Thyroid gland (tissue), 4 donors: ENCODE results near the gene NFASC. TPM values are rescaled to one million over a fixed set of nuclear protein-coding genes. Genes with fewer than 3 reads are reported as not detected.

Source experiments
- DNase-seq, 2 donors: peaks; one replicate each; pipeline ENCODE4 v3.0.0-alpha.2; 2019
- H3K27ac ChIP-seq, 3 donors: fragments of 200-600 bp; sonication (generic); 1 replicate in 2 of 3; 2 replicates in 1 of 3; pipeline ENCODE4 v1.5.1; 2016 to 2019; ENCODE audit warnings: mild to moderate bottlenecking in 1 of 3, moderate library complexity in 1 of 3
- H3K27me3 ChIP-seq: fragments of 200-600 bp; sonication (generic); one replicate; pipeline ENCODE4 v1.5.1; 2019
- H3K36me3 ChIP-seq, 2 donors: fragments of 200-600 bp; sonication (generic); one replicate each; pipeline ENCODE4 v1.5.1; 2016 to 2019
- H3K4me1 ChIP-seq, 2 donors: fragments of 200-600 bp; sonication (generic); one replicate each; pipeline ENCODE4 v1.5.1; 2017 to 2019
- H3K4me3 ChIP-seq, 3 donors: fragments of 200-600 bp; sonication (generic); replicated peaks in 1 of 3; 1 replicate in 2 of 3; 2 replicates in 1 of 3; pipeline ENCODE4 v1.5.1; 2016; ENCODE audit warnings: mild to moderate bottlenecking in 1 of 3
- H3K9me3 ChIP-seq: fragments of 200-600 bp; sonication (generic); one replicate; pipeline ENCODE4 v1.5.1; 2017
- CTCF ChIP-seq, 6 experiments: fragments of 200-600 bp in 3 of 6; fragments of 450-650 bp in 3 of 6; sonication (generic) in 3 of 6; IDR thresholded peaks; one replicate each; pipeline ENCODE4 v1.5.1; 2016 to 2019; ENCODE audit warnings: antibody characterized with exemption in 6 of 6, mild to moderate bottlenecking in 2 of 6, inconsistent platforms in 1 of 6, moderate library complexity in 1 of 6
- POLR2A ChIP-seq, 2 donors: fragments of 450-650 bp; IDR thresholded peaks; one replicate each; pipeline ENCODE4 v1.6.1; 2017; ENCODE audit warnings: antibody characterized with exemption in 2 of 2, mild to moderate bottlenecking in 2 of 2, moderate library complexity in 1 of 2
- WGBS, 2 donors: methylation state at CpG; one replicate each; pipeline ENCODE4 v1.1.5; 2017; 5-methylcytosine and 5-hydroxymethylcytosine counted together
- intact Hi-C: fragments of 100-400 bp; cut with DNase I; formaldehyde crosslinking; loops from one replicate; pipeline ENCODE4 v1.15.1; 2023
- total RNA-seq, 4 donors: library from RNA; depleted of rRNA; stranded (reverse); fragments of >200 nt; gene quantifications; one replicate each; pipeline ENCODE4 v1.2.3, GENCODE V29; 2016

Gene NFASC
- total RNA-seq, 4 donors from 2014 or later: 3.6 to 9.4 (median 3.9) TPM

DNA sequence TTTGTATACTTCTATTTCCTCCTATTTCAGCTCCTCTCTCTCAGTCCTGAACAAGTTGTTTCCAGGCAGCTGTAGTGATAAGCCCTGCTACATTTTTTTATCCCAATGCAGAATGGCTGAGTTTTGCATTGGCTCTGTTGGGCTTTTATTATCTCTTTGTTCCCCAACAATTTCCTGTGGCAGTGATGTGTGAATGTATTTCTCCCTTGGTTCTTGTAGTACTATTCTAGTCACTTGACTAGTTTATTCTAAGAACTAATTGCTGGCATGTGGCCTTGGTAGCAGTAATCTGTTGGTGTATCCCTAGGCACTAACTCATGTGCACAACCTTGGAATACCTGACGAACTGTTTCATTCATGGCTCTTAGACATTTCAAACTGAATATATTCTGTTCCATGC lies 60.7 kb downstream of the NFASC start:
- intact Hi-C loops: no loop called here
- 73 to 82% methylated on average over 1 of the region's 1 CpG for WGBS, 2 donors
- no peaks in the 10 kb centered on the region for H3K9me3 ChIP-seq

DNA sequence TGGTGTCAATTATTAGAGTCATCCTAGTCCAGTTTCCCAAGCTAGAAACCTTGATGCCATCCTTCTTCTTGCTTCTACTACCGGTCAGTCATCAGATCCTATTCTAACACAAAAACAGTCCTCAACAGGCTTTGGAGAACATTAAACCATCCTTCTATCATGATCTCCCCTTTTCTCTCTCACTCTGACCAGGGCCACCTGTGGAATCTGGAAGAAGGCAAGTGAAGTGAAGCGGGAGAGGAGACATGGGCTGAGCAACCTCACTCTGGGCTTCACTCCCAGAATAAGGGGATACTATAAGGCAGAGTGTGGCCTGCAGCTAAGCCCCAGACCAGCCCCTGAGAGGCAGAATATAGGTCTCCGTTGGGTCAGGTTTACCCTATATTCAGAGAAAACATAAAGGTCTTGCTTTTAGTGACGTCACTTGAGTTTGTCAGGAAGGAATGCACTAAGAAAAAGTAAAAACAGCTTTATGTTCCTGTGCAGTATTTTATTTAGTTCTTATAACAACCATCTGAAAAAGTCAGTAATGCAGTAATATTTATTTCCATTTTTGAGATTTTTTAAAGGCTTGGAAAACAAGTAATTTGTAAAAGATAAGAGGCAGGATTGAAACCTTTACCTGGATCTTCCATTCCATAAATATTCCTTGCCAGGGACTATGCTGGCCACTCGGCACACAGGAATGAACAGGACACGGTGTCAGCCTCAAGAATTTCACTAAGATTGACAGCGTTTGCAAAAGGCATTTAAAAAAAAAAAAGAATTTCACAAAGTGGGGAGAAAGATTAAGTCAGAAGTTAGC lies 61.3 kb downstream of the NFASC start:
- H3K9me3 ChIP-seq: no peaks in the 10 kb centered on the region
- H3K36me3 ChIP-seq: no peaks in the 10 kb centered on the region
- no peaks in the 10 kb centered on the region for H3K27me3 ChIP-seq
- 85 to 88% methylated on average over 7 of the region's 7 CpGs for WGBS, 2 donors
- DNase-seq: no peak
- H3K27ac ChIP-seq: no peak overlapping the region
- intact Hi-C loops: no loop called here
- no peaks in the 10 kb centered on the region for H3K4me1 ChIP-seq
- no peak for TF ChIP-seq POLR2A (IDR thresholded peaks at IDR 0.05)
- no peak for TF ChIP-seq CTCF (IDR thresholded peaks at IDR 0.05)
- no peak overlapping the region for H3K4me3 ChIP-seq

More for the DNA sequence above, 60.7 kb downstream of the NFASC start:
- TF ChIP-seq CTCF (IDR thresholded peaks at IDR 0.05) (no peak), POLR2A (IDR thresholded peaks at IDR 0.05) (no peak)
- DNase-seq: no peak
- no peak overlapping the region for H3K4me3 ChIP-seq
- H3K27me3 ChIP-seq: no peaks in the 10 kb centered on the region
- H3K36me3 ChIP-seq: no peaks in the 10 kb centered on the region
- H3K4me1 ChIP-seq: no peaks in the 10 kb centered on the region
- H3K27ac ChIP-seq: no peak overlapping the region

DNA sequence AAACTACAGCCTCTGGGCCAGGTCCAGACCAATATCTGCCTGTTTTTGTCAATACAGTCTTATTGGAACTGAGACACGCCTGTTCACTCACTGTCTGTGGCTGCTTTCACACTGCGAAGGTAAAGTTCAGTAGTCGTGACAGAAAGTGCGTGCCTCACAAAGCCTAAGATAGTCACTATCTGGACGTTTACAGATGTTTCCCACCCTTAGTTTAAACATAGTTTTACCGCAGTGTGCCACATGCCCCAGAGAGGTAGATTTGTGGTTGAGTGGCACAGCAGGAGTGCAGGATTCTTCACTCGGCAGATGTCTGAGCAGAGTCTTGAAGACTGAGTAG lies 61.9 kb downstream of the NFASC start:
- H3K4me3 ChIP-seq: no peak overlapping the region
- H3K36me3 ChIP-seq: no peaks in the 10 kb centered on the region
- no peaks in the 10 kb centered on the region for H3K27me3 ChIP-seq
- no peaks in the 10 kb centered on the region for H3K9me3 ChIP-seq
- no peak for TF ChIP-seq POLR2A (IDR thresholded peaks at IDR 0.05)
- TF ChIP-seq CTCF (IDR thresholded peaks at IDR 0.05): no peak
- intact Hi-C loops: no loop called here
- no peak for DNase-seq
- H3K27ac ChIP-seq: no peak overlapping the region
- H3K4me1 ChIP-seq: no peaks in the 10 kb centered on the region
- 71 to 73% methylated on average over 7 of the region's 7 CpGs for WGBS, 2 donors

DNA sequence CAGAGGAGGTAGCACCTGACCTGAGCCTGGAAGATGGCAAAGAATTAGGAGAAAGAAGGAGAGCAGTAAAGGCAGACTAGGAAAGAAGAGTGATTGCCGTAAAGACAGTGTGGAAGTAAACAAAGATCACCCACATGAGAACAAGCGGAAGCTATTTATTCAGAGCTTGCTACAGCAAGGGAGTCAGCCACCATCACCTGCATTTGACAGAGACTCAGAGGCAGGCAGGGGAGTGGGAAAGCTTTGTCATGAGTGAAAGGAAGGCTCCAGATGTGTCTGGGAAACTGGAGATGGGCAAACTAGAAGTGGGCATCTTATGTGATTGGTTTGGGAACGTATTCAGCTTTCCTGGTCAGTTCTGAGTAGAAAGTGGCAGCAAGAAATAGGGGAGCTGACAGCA lies 64.5 kb downstream of the NFASC start:
- no peaks in the 10 kb centered on the region for H3K9me3 ChIP-seq
- intact Hi-C loops: no loop called here
- no peak for TF ChIP-seq POLR2A (IDR thresholded peaks at IDR 0.05)
- no peak for TF ChIP-seq CTCF (IDR thresholded peaks at IDR 0.05)
- WGBS, 2 donors: 75 to 85% methylated on average over 3 of the region's 3 CpGs
- H3K4me3 ChIP-seq: no peak overlapping the region
- no peak for DNase-seq
- H3K27ac ChIP-seq: no peak overlapping the region
- no peaks in the 10 kb centered on the region for H3K4me1 ChIP-seq
- no peaks in the 10 kb centered on the region for H3K36me3 ChIP-seq
- H3K27me3 ChIP-seq: no peaks in the 10 kb centered on the region

GRCh38 chr1:204936765-204937164 lies 66.1 kb downstream of the NFASC start:
- WGBS, 2 donors: 51 to 67% methylated on average over 4 of the region's 4 CpGs
- Histone ChIP-seq H3K27me3 (no peaks in the 10 kb centered on the region), H3K4me3 (no peak overlapping the region), H3K27ac (no peak overlapping the region), H3K36me3 (no peaks in the 10 kb centered on the region), H3K4me1 (no peaks in the 10 kb centered on the region), H3K9me3 (no peaks in the 10 kb centered on the region)
- intact Hi-C loops: no loop called here
- TF ChIP-seq POLR2A (IDR thresholded peaks at IDR 0.05) (no peak), CTCF (IDR thresholded peaks at IDR 0.05) (no peak)
- DNase-seq: no peak
